ENCODE measurements around the gene BCAS3. TPM values are rescaled to one million over a fixed set of nuclear protein-coding genes. Genes with fewer than 3 reads are reported as not detected.
"Not testable (repeated sequence)": the region's sequence is repeated elsewhere in the genome, so short reads cannot be mapped to it uniquely, and the experiment has no call there.

Gene BCAS3
- polyA plus RNA-seq, 1 donor from 2014 or later: 23.2 TPM

GRCh38 chr17:60769327-60769726, 91.7 kb downstream of the BCAS3 start:
- no peak overlapping the region for H3K27ac Mint-ChIP-seq
- no peak overlapping the region for H3K4me3 Mint-ChIP-seq
- no peaks in the 10 kb centered on the region for H3K27me3 Mint-ChIP-seq

GRCh38 chr17:60770946-60771422, 93.3 kb downstream of the BCAS3 start:
- peaks cover 0 to 4% (median 0%) of the 10 kb centered on the region in 3 donors for H3K9me3 Mint-ChIP-seq
- peaks cover 13% of the 10 kb centered on the region for H3K36me3 Mint-ChIP-seq
- H3K4me3 Mint-ChIP-seq: no peak overlapping the region
- no peak overlapping the region for H3K27ac Mint-ChIP-seq
- no peaks in the 10 kb centered on the region for H3K27me3 Mint-ChIP-seq
- H3K4me1 Mint-ChIP-seq: peaks cover 3 to 13% (median 8%) of the 10 kb centered on the region in 3 donors

More at GRCh38 chr17:60769327-60769726, 91.7 kb downstream of the BCAS3 start:
- peaks cover 6 to 19% (median 11%) of the 10 kb centered on the region in 3 donors for H3K4me1 Mint-ChIP-seq
- peaks cover 0 to 5% (median 2%) of the 10 kb centered on the region in 3 donors for H3K9me3 Mint-ChIP-seq
- H3K36me3 Mint-ChIP-seq: peaks cover 19% of the 10 kb centered on the region

- not testable (repeated sequence) for H3K4me3 Mint-ChIP-seq, H3K36me3 Mint-ChIP-seq, H3K4me1 Mint-ChIP-seq, H3K27me3 Mint-ChIP-seq, H3K9me3 Mint-ChIP-seq, H3K27ac Mint-ChIP-seq
Observed at GRCh38 chr17:60771621-60772020, 94.0 kb downstream of the BCAS3 start.

- peaks cover 0 to 4% (median 2%) of the 10 kb centered on the region in 3 donors for H3K9me3 Mint-ChIP-seq
- H3K27me3 Mint-ChIP-seq: no peaks in the 10 kb centered on the region
- H3K36me3 Mint-ChIP-seq: peaks cover 11% of the 10 kb centered on the region
- no peak overlapping the region for H3K4me3 Mint-ChIP-seq
- no peak overlapping the region for H3K27ac Mint-ChIP-seq
- peaks cover 3 to 5% (median 4%) of the 10 kb centered on the region in 3 donors for H3K4me1 Mint-ChIP-seq
Observed at GRCh38 chr17:60773552-60773951, 95.9 kb downstream of the BCAS3 start.

GRCh38 chr17:60781880-60782412, 104.3 kb downstream of the BCAS3 start:
- Mint-ChIP-seq H3K27ac (no peak overlapping the region), H3K27me3 (no peaks in the 10 kb centered on the region), H3K9me3 (peaks cover 0 to 2% (median 0%) of the 10 kb centered on the region in 3 donors), H3K36me3 (peaks cover 5% of the 10 kb centered on the region), H3K4me1 (peaks cover 0 to 4% (median 0%) of the 10 kb centered on the region in 3 donors), H3K4me3 (no peak overlapping the region)

- no peak overlapping the region for H3K27ac Mint-ChIP-seq
- H3K4me1 Mint-ChIP-seq: peaks cover 0 to 3% (median 1%) of the 10 kb centered on the region in 3 donors
- no peaks in the 10 kb centered on the region for H3K27me3 Mint-ChIP-seq
- H3K36me3 Mint-ChIP-seq: peaks cover 2% of the 10 kb centered on the region
- no peaks in the 10 kb centered on the region for H3K9me3 Mint-ChIP-seq
- no peak overlapping the region for H3K4me3 Mint-ChIP-seq
Observed at GRCh38 chr17:60782742-60783141, 105.1 kb downstream of the BCAS3 start.

GRCh38 chr17:60790205-60790604, 112.6 kb downstream of the BCAS3 start:
- no peak overlapping the region for H3K4me3 Mint-ChIP-seq
- no peaks in the 10 kb centered on the region for H3K27me3 Mint-ChIP-seq
- peaks cover 9% of the 10 kb centered on the region for H3K36me3 Mint-ChIP-seq
- no peaks in the 10 kb centered on the region for H3K9me3 Mint-ChIP-seq
- H3K4me1 Mint-ChIP-seq: peaks cover 0 to 3% (median 1%) of the 10 kb centered on the region in 3 donors
- no peak overlapping the region for H3K27ac Mint-ChIP-seq

- peaks cover 0 to 6% (median 0%) of the 10 kb centered on the region in 3 donors for H3K9me3 Mint-ChIP-seq
- peaks cover 0 to 3% (median 2%) of the 10 kb centered on the region in 3 donors for H3K4me1 Mint-ChIP-seq
- H3K27ac Mint-ChIP-seq: no peak overlapping the region
Observed at GRCh38 chr17:60792250-60792898, 114.7 kb downstream of the BCAS3 start.

GRCh38 chr17:60798576-60798975, 120.9 kb downstream of the BCAS3 start:
- peaks cover 0 to 6% (median 0%) of the 10 kb centered on the region in 3 donors for H3K9me3 Mint-ChIP-seq
- H3K36me3 Mint-ChIP-seq: peaks cover 7% of the 10 kb centered on the region
- no peak overlapping the region for H3K4me3 Mint-ChIP-seq
- H3K27ac Mint-ChIP-seq: no peak overlapping the region
- peaks cover 0 to 1% (median 0%) of the 10 kb centered on the region in 3 donors for H3K4me1 Mint-ChIP-seq
- H3K27me3 Mint-ChIP-seq: no peaks in the 10 kb centered on the region

More at GRCh38 chr17:60792250-60792898, 114.7 kb downstream of the BCAS3 start:
- H3K4me3 Mint-ChIP-seq: no peak overlapping the region
- H3K27me3 Mint-ChIP-seq: no peaks in the 10 kb centered on the region
- peaks cover 9% of the 10 kb centered on the region for H3K36me3 Mint-ChIP-seq

- H3K9me3 Mint-ChIP-seq: no peaks in the 10 kb centered on the region
- no peak overlapping the region for H3K4me3 Mint-ChIP-seq
- H3K4me1 Mint-ChIP-seq: no peaks in the 10 kb centered on the region
- no peaks in the 10 kb centered on the region for H3K27me3 Mint-ChIP-seq
- peaks cover 9% of the 10 kb centered on the region for H3K36me3 Mint-ChIP-seq
- no peak overlapping the region for H3K27ac Mint-ChIP-seq
Observed at GRCh38 chr17:60802377-60802776, 124.7 kb downstream of the BCAS3 start.

- Mint-ChIP-seq H3K27me3 (no peaks in the 10 kb centered on the region), H3K36me3 (peaks cover 9% of the 10 kb centered on the region), H3K27ac (no peak overlapping the region), H3K4me1 (no peaks in the 10 kb centered on the region), H3K9me3 (no peaks in the 10 kb centered on the region), H3K4me3 (no peak overlapping the region)
Observed at GRCh38 chr17:60803059-60803458, 125.4 kb downstream of the BCAS3 start.

- Mint-ChIP-seq H3K27me3 (no peaks in the 10 kb centered on the region), H3K4me3 (no peak overlapping the region), H3K9me3 (peaks cover 0 to 3% (median 0%) of the 10 kb centered on the region in 3 donors)
Observed at GRCh38 chr17:60804831-60805230, 127.2 kb downstream of the BCAS3 start.

GRCh38 chr17:60809421-60809820, 131.8 kb downstream of the BCAS3 start:
- H3K36me3 Mint-ChIP-seq: peaks cover 24% of the 10 kb centered on the region
- H3K27ac Mint-ChIP-seq: no peak overlapping the region
- H3K9me3 Mint-ChIP-seq: peaks cover 0 to 20% (median 11%) of the 10 kb centered on the region in 3 donors
- peaks cover 0 to 2% (median 0%) of the 10 kb centered on the region in 3 donors for H3K4me1 Mint-ChIP-seq
- peak overlapping the region in 1 of 4 donors; percentile 49 for H3K4me3 Mint-ChIP-seq
- no peaks in the 10 kb centered on the region for H3K27me3 Mint-ChIP-seq

More at GRCh38 chr17:60804831-60805230, 127.2 kb downstream of the BCAS3 start:
- Mint-ChIP-seq H3K4me1 (peaks cover 0 to 2% (median 0%) of the 10 kb centered on the region in 3 donors), H3K27ac (no peak overlapping the region), H3K36me3 (peaks cover 14% of the 10 kb centered on the region)

GRCh38 chr17:60814941-60815340, 137.3 kb downstream of the BCAS3 start:
- H3K27me3 Mint-ChIP-seq, H3K27ac Mint-ChIP-seq, H3K4me1 Mint-ChIP-seq, H3K4me3 Mint-ChIP-seq: not testable (repeated sequence)
- peaks cover 15% of the 10 kb centered on the region for H3K36me3 Mint-ChIP-seq
- H3K9me3 Mint-ChIP-seq: peaks cover 0 to 20% (median 11%) of the 10 kb centered on the region in 3 donors

- H3K4me3 Mint-ChIP-seq: no peak overlapping the region
- no peaks in the 10 kb centered on the region for H3K4me1 Mint-ChIP-seq
- no peaks in the 10 kb centered on the region for H3K27me3 Mint-ChIP-seq
- no peak overlapping the region for H3K27ac Mint-ChIP-seq
- peaks cover 7% of the 10 kb centered on the region for H3K36me3 Mint-ChIP-seq
- H3K9me3 Mint-ChIP-seq: peaks cover 0 to 17% (median 7%) of the 10 kb centered on the region in 3 donors
Observed at GRCh38 chr17:60817192-60817591, 139.5 kb downstream of the BCAS3 start.
